ENCODE data around the gene POLA2.

DNA sequence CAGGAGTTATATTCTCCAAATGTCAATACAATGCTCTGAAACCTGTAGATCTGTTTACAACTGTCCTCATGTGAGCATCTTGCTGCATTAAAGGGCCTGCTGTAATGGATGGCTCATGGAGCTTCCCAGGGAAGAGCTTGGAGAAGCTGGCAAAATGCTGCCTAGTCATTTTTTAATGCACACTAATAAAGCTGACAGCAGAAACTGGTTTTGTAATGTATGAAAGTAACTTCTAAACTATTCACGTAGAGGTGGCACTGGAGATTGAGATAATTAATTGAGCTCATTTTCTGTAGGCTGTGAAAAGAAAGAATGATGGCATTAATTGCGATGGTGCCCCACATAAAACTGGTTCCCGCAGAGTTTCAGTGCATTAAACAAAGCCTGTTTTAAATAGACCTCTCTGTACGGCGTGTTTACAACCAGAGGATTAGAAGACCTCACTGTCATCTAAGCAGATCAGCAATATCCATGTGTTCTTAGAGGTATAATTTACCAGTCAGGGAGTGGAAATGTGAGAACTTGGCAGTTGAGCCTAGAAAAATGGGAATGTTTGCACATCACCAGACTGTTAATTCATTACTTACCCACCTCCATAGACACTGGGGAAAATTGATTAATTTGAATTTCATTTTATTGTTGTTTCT is 16.0 kb downstream of the POLA2 start:
- TF ChIP-seq, protein P1, sequence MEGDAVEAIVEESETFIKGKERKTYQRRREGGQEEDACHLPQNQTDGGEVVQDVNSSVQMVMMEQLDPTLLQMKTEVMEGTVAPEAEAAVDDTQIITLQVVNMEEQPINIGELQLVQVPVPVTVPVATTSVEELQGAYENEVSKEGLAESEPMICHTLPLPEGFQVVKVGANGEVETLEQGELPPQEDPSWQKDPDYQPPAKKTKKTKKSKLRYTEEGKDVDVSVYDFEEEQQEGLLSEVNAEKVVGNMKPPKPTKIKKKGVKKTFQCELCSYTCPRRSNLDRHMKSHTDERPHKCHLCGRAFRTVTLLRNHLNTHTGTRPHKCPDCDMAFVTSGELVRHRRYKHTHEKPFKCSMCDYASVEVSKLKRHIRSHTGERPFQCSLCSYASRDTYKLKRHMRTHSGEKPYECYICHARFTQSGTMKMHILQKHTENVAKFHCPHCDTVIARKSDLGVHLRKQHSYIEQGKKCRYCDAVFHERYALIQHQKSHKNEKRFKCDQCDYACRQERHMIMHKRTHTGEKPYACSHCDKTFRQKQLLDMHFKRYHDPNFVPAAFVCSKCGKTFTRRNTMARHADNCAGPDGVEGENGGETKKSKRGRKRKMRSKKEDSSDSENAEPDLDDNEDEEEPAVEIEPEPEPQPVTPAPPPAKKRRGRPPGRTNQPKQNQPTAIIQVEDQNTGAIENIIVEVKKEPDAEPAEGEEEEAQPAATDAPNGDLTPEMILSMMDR (IDR thresholded peaks at IDR 0.05), result no peak
- no peak for TF ChIP-seq POLR2A (IDR thresholded peaks at IDR 0.05)

Measured in esophagus squamous epithelium (tissue), 4 donors.